HCT116 (cell line): ENCODE data around the gene RAVER2. TPM values are rescaled to one million over a fixed set of nuclear protein-coding genes. Genes with fewer than 3 reads are reported as not detected.

ENCODE experiments used
- ATAC-seq: fragments of 200-7000 bp; cut with Tn5 transposase; 2 replicates; pipeline ENCODE4 v1.9.1; 2020; ENCODE audit warnings: mild to moderate bottlenecking, moderate library complexity
- BruUV-seq: library from RNA; stranded (reverse); fragments of 400-500 nt; replicated peaks from 2 replicates; lab custom pipeline; 2021; lab: Mats Ljungman, UMichigan
- CTCF ChIA-PET: fragments of 300-600 bp; sonication (Branson Sonifier 250); formaldehyde crosslinking; loops from one replicate; lab custom pipeline; 2021; ENCODE audit warnings: antibody characterized with exemption; lab: Charles Lee
- POLR2A ChIA-PET: fragments of 300-600, 350-600 bp; sonication (Branson Sonifier 250); formaldehyde crosslinking; loops from one replicate; lab custom pipeline; 2021; ENCODE audit warnings: antibody characterized with exemption; lab: Charles Lee
- RAD21 ChIA-PET, 2 experiments: fragments of 300-600 bp; sonication (Branson Sonifier 250); formaldehyde crosslinking; loops; one replicate each; lab custom pipeline; 2023; ENCODE audit warnings: low total read pairs in 2 of 2; ENCODE audit not compliant: uncharacterized antibody in 2 of 2, unreplicated experiment in 2 of 2, low non-redundant PET in 1 of 2; lab: Charles Lee
- DNase-seq: peaks from one replicate; pipeline ENCODE4 v3.0.0-alpha.2; 2010; ENCODE audit warnings: low read depth, low spot score
- H2AFZ ChIP-seq: fragments of 200-600 bp; shearing (Covaris generic), sonication (generic); 2 replicates; pipeline ENCODE4 v1.6.1; 2017; ENCODE audit warnings: low read depth, mixed run types, mixed read lengths, antibody characterized with exemption, low read length; ENCODE audit not compliant: poor library complexity, severe bottlenecking
- H3K27ac ChIP-seq: 2 replicates; pipeline ENCODE4 v1.5.1; 2012; ENCODE audit warnings: low read depth, low read length
- H3K27me3 ChIP-seq: fragments of 200-600 bp; sonication (generic); 2 replicates; pipeline ENCODE4 v1.6.1; 2016; ENCODE audit warnings: mixed run types, low read length, mixed read lengths; ENCODE audit not compliant: insufficient read depth
- H3K36me3 ChIP-seq, 2 experiments: fragments of 200-500 bp in 1 of 2; fragments of 200-600 bp in 1 of 2; sonication (Bioruptor generic) in 1 of 2; sonication (generic) in 1 of 2; 2 replicates each; pipeline versions ENCODE4 v1.5.1 to v1.6.1; 2014 to 2016; ENCODE audit warnings: low read length in 2 of 2, inconsistent platforms in 1 of 2, mixed read lengths in 1 of 2, mixed run types in 1 of 2; ENCODE audit not compliant: insufficient read depth in 2 of 2, control insufficient read depth in 1 of 2
- H3K4me1 ChIP-seq, 2 experiments: fragments of 200-600 bp in 1 of 2; sonication (generic) in 1 of 2; 2 replicates each; pipeline versions ENCODE4 v1.5.1 to v1.6.1; 2012 to 2017; ENCODE audit warnings: low read length in 2 of 2, inconsistent platforms in 1 of 2, mild to moderate bottlenecking in 1 of 2, mixed read lengths in 1 of 2, mixed run types in 1 of 2, moderate library complexity in 1 of 2; ENCODE audit not compliant: insufficient read depth in 2 of 2, control insufficient read depth in 1 of 2
- H3K4me2 ChIP-seq: fragments of 200-600 bp; sonication (generic); 2 replicates; pipeline ENCODE4 v1.6.1; 2017; ENCODE audit warnings: mixed run types, low read length, mixed read lengths
- H3K4me3 ChIP-seq, 2 experiments: fragments of 200-600 bp in 1 of 2; sonication (generic) in 1 of 2; replicated peaks in 1 of 2; 2 replicates each; pipeline ENCODE4 v1.5.1; 2011 to 2016; ENCODE audit warnings: low read length in 2 of 2, control low read depth in 1 of 2, low read depth in 1 of 2, mild to moderate bottlenecking in 1 of 2, mixed read lengths in 1 of 2, mixed run types in 1 of 2
- H3K79me2 ChIP-seq: fragments of 200-600 bp; sonication (generic); 2 replicates; pipeline ENCODE4 v1.6.1; 2017; ENCODE audit warnings: mild to moderate bottlenecking, mixed run types, low read length, moderate library complexity, mixed read lengths; ENCODE audit not compliant: insufficient read depth
- H3K9ac ChIP-seq: fragments of 200-600 bp; sonication (generic); 2 replicates; pipeline ENCODE4 v1.6.1; 2016; ENCODE audit warnings: low read length, mixed read lengths
- H3K9me2 ChIP-seq: fragments of 200-600 bp; sonication (generic), shearing (Covaris generic); 2 replicates; pipeline ENCODE4 v1.6.1; 2017; ENCODE audit warnings: mixed run types, mild to moderate bottlenecking, moderate library complexity; ENCODE audit not compliant: insufficient read depth
- H3K9me3 ChIP-seq, 2 experiments: fragments of 200-500 bp in 1 of 2; fragments of 200-600 bp in 1 of 2; sonication (Bioruptor generic) in 1 of 2; sonication (generic) in 1 of 2; 2 replicates each; pipeline ENCODE4 v1.6.1; 2014 to 2017; ENCODE audit warnings: low read length in 2 of 2, mixed read lengths in 2 of 2, inconsistent platforms in 1 of 2, low read depth in 1 of 2, mild to moderate bottlenecking in 1 of 2, mixed run types in 1 of 2, moderate library complexity in 1 of 2; ENCODE audit not compliant: control insufficient read depth in 1 of 2, insufficient read depth in 1 of 2
- H4K20me1 ChIP-seq: fragments of 200-600 bp; sonication (generic), shearing (Covaris generic); 2 replicates; pipeline ENCODE4 v1.6.1; 2017; ENCODE audit warnings: mixed run types, mild to moderate bottlenecking, moderate library complexity; ENCODE audit not compliant: insufficient read depth
- CBX3 ChIP-seq: IDR thresholded peaks from 2 replicates; pipeline ENCODE4 v1.6.1; 2012; ENCODE audit warnings: low read depth
- CEBPB ChIP-seq: IDR thresholded peaks from 2 replicates; pipeline ENCODE4 v1.6.1; 2012; ENCODE audit warnings: low read depth
- EGR1 ChIP-seq: IDR thresholded peaks from 2 replicates; pipeline ENCODE4 v1.6.1; 2012; ENCODE audit warnings: low read depth
- ELF1 ChIP-seq: IDR thresholded peaks from 2 replicates; pipeline ENCODE4 v1.6.1; 2012; ENCODE audit warnings: low read depth, borderline replicate concordance
- EZH2 ChIP-seq: fragments of 200-600 bp; sonication (generic); IDR thresholded peaks from 2 replicates; pipeline ENCODE4 v1.6.1; 2017; ENCODE audit warnings: antibody characterized with exemption, mixed run types
- EZH2phosphoT487 ChIP-seq: fragments of 200-600 bp; IDR thresholded peaks from 2 replicates; pipeline ENCODE4 v1.6.1; 2018; ENCODE audit warnings: antibody characterized with exemption, borderline replicate concordance
- JUND ChIP-seq: IDR thresholded peaks from 2 replicates; pipeline ENCODE4 v1.6.1; 2012
- POLR2A ChIP-seq: IDR thresholded peaks from 2 replicates; pipeline ENCODE4 v1.7.0; 2011; ENCODE audit warnings: borderline replicate concordance; ENCODE audit not compliant: insufficient read depth, insufficient read length; ENCODE audit errors: extremely low read depth
- POLR2AphosphoS5 ChIP-seq: IDR thresholded peaks from 2 replicates; pipeline ENCODE4 v1.6.1; 2011; ENCODE audit warnings: mild to moderate bottlenecking, low read depth, low read length, moderate library complexity
- RAD21 ChIP-seq: IDR thresholded peaks from 2 replicates; pipeline ENCODE4 v1.6.1; 2012; ENCODE audit warnings: low read depth, mild to moderate bottlenecking
- SIN3A ChIP-seq: IDR thresholded peaks from 2 replicates; pipeline ENCODE4 v1.6.1; 2012; ENCODE audit warnings: low read depth
- SP1 ChIP-seq: IDR thresholded peaks from 2 replicates; pipeline ENCODE4 v1.6.1; 2012; ENCODE audit warnings: low read depth
- SRF ChIP-seq: IDR thresholded peaks from 2 replicates; pipeline ENCODE4 v1.6.1; 2012; ENCODE audit warnings: low read depth
- TCF7L2 ChIP-seq: IDR thresholded peaks from 2 replicates; pipeline ENCODE4 v1.7.0; 2011; ENCODE audit warnings: borderline replicate concordance, inconsistent platforms; ENCODE audit not compliant: insufficient read depth, insufficient read length; ENCODE audit errors: extremely low read depth
- YY1 ChIP-seq: IDR thresholded peaks from 2 replicates; pipeline ENCODE4 v1.6.1; 2011; ENCODE audit warnings: low read length, low read depth, moderate library complexity, mild to moderate bottlenecking; ENCODE audit not compliant: insufficient replicate concordance; ENCODE audit errors: extremely low read depth
- ZNF274 ChIP-seq: fragments of 200-500 bp; sonication (Bioruptor generic); IDR thresholded peaks from 2 replicates; pipeline ENCODE4 v1.6.1; 2014; ENCODE audit warnings: mild to moderate bottlenecking, low read depth, low read length, inconsistent platforms
- intact Hi-C: fragments of 100-400 bp; cut with micrococcal nuclease; formaldehyde crosslinking; loops from 2 replicates; pipeline ENCODE4 v1.10.0; 2022
- total RNA-seq: library from RNA; stranded (reverse); gene quantifications from one replicate; pipeline ENCODE4 v1.2.1, GENCODE V29; 2021; ENCODE audit not compliant: unreplicated experiment
- TF ChIP-seq, protein P1 (sequence below), 3 experiments: fragments of 200-600 bp in 1 of 3; sonication (generic) in 1 of 3; IDR thresholded peaks in 2 of 3; conservative IDR thresholded peaks in 1 of 3; 2 replicates each; pipeline ENCODE4 v1.5.1; 2012 to 2017; ENCODE audit warnings: low read depth in 2 of 3, low read length in 2 of 3, antibody characterized with exemption in 1 of 3, borderline replicate concordance in 1 of 3, control low read depth in 1 of 3, mild to moderate bottlenecking in 1 of 3, mixed read lengths in 1 of 3, mixed run types in 1 of 3, moderate library complexity in 1 of 3; ENCODE audit not compliant: insufficient read depth in 1 of 3
- TF ChIP-seq, protein P2 (sequence below): IDR thresholded peaks from 2 replicates; pipeline ENCODE4 v1.6.1; 2012; ENCODE audit warnings: low read depth
- TF ChIP-seq, protein P3 (sequence below): IDR thresholded peaks from 2 replicates; pipeline ENCODE4 v1.6.1; 2012

The RAVER2 gene
- total RNA-seq, 1 experiment from 2014 or later, result 23.2 TPM

DNA sequence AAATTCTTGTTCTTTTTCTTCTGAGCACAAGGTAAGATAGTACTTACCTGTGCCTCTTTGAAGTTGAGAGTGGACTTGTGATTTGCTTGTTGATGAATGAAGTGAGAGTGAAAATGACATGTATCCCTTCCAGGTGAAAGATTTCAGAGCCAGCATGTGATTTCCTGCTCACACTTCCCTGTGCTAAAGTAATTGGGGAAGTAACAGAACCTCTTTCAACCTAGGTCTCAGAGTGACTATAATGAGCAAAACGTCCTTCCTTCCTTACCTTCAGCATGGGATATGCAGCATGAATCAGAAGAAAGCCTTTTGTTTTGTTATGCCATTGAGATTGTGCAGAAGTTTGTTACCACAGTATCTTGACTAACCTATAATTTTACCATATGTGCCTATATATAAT lies 24.6 kb downstream of the RAVER2 start:
- H3K79me2 ChIP-seq, result peaks cover 32% of the 10 kb centered on the region
- DNase-seq (no peak), ATAC-seq (no peak)
- POLR2A ChIA-PET, result no interaction called here
- H4K20me1 ChIP-seq, result peaks cover 5% of the 10 kb centered on the region; the same call in 1 of the 2 replicates
- no peak overlapping the region for H2AFZ ChIP-seq
- H3K9ac ChIP-seq, result no peak overlapping the region
- no peaks in the 10 kb centered on the region for H3K4me1 ChIP-seq
- TF ChIP-seq, protein P1, sequence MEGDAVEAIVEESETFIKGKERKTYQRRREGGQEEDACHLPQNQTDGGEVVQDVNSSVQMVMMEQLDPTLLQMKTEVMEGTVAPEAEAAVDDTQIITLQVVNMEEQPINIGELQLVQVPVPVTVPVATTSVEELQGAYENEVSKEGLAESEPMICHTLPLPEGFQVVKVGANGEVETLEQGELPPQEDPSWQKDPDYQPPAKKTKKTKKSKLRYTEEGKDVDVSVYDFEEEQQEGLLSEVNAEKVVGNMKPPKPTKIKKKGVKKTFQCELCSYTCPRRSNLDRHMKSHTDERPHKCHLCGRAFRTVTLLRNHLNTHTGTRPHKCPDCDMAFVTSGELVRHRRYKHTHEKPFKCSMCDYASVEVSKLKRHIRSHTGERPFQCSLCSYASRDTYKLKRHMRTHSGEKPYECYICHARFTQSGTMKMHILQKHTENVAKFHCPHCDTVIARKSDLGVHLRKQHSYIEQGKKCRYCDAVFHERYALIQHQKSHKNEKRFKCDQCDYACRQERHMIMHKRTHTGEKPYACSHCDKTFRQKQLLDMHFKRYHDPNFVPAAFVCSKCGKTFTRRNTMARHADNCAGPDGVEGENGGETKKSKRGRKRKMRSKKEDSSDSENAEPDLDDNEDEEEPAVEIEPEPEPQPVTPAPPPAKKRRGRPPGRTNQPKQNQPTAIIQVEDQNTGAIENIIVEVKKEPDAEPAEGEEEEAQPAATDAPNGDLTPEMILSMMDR (IDR thresholded peaks at IDR 0.05 in 2 of 3, conservative IDR thresholded peaks at IDR 0.05 in 1 of 3; ENCODE audit: borderline replicate concordance in 1 of 3, insufficient read depth in 1 of 3, low read depth in 2 of 3, low read length in 2 of 3), result no peak
- TF ChIP-seq TCF7L2 (no peak), CEBPB (no peak), ZNF274 (no peak), POLR2AphosphoS5 (no peak), CBX3 (no peak), SP1 (no peak), JUND (no peak), POLR2A (no peak), EZH2phosphoT487 (no peak), SRF (no peak), RAD21 (no peak), SIN3A (no peak), EZH2 (no peak), EGR1 (no peak), ELF1 (no peak), YY1 (no peak)
- TF ChIP-seq, protein P2, sequence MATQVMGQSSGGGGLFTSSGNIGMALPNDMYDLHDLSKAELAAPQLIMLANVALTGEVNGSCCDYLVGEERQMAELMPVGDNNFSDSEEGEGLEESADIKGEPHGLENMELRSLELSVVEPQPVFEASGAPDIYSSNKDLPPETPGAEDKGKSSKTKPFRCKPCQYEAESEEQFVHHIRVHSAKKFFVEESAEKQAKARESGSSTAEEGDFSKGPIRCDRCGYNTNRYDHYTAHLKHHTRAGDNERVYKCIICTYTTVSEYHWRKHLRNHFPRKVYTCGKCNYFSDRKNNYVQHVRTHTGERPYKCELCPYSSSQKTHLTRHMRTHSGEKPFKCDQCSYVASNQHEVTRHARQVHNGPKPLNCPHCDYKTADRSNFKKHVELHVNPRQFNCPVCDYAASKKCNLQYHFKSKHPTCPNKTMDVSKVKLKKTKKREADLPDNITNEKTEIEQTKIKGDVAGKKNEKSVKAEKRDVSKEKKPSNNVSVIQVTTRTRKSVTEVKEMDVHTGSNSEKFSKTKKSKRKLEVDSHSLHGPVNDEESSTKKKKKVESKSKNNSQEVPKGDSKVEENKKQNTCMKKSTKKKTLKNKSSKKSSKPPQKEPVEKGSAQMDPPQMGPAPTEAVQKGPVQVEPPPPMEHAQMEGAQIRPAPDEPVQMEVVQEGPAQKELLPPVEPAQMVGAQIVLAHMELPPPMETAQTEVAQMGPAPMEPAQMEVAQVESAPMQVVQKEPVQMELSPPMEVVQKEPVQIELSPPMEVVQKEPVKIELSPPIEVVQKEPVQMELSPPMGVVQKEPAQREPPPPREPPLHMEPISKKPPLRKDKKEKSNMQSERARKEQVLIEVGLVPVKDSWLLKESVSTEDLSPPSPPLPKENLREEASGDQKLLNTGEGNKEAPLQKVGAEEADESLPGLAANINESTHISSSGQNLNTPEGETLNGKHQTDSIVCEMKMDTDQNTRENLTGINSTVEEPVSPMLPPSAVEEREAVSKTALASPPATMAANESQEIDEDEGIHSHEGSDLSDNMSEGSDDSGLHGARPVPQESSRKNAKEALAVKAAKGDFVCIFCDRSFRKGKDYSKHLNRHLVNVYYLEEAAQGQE, result no peak
- TF ChIP-seq, protein P3, sequence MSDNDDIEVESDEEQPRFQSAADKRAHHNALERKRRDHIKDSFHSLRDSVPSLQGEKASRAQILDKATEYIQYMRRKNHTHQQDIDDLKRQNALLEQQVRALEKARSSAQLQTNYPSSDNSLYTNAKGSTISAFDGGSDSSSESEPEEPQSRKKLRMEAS, result no peak
- no peak overlapping the region for H3K4me3 ChIP-seq
- H3K9me3 ChIP-seq, result no peaks in the 10 kb centered on the region; a peak in 1 of 4 replicates
- intact Hi-C loops, result no loop called here
- H3K4me2 ChIP-seq, result no peak overlapping the region
- BruUV-seq, result no TSS peak
- H3K36me3 ChIP-seq, result peaks cover 0 to 12% of the 10 kb centered on the region in 2 experiments; a peak in 1 of 4 replicates
- RAD21 ChIA-PET, result no interaction called here
- no peaks in the 10 kb centered on the region for H3K27me3 ChIP-seq
- no peak overlapping the region for H3K27ac ChIP-seq
- no peaks in the 10 kb centered on the region for H3K9me2 ChIP-seq
- CTCF ChIA-PET, result no interaction called here
